CD1c-positive myeloid dendritic cell (primary cell): ENCODE measurements around the gene TIMM10B.
"Not testable (repeated sequence)": the region's sequence is repeated elsewhere in the genome, so short reads cannot be mapped to it uniquely, and the experiment has no call there.

Experiments
- DNase-seq: peaks from one replicate; pipeline ENCODE4 v3.0.0-alpha.2; 2016; ENCODE audit errors: extremely low spot score

TIMM10B gene

GRCh38 chr11:6505577-6506240 is 24.4 kb downstream of the TIMM10B start:
- peak; percentile 47 for DNase-seq

DNA sequence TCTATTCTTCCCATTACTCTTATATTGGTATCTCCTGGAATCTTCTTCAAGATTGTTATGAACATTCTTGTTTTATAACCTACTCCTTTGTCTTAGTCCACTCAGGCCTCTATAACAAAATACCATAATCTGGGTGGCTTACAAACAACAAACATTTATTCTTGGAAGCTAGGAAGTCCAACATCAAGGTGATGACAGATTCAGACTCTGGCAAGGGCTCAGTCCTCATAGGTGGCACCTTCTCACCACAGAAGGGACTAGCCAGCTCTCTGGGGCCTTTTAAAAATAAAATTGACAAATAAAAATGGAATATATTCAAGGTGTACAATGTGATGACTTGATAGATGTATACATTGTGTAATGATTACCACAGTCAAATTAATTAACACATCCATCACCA is 35.6 kb downstream of the TIMM10B start:
- DNase-seq: no peak

GRCh38 chr11:6520265-6520664 is 39.0 kb downstream of the TIMM10B start:
- DNase-seq: no peak

DNA sequence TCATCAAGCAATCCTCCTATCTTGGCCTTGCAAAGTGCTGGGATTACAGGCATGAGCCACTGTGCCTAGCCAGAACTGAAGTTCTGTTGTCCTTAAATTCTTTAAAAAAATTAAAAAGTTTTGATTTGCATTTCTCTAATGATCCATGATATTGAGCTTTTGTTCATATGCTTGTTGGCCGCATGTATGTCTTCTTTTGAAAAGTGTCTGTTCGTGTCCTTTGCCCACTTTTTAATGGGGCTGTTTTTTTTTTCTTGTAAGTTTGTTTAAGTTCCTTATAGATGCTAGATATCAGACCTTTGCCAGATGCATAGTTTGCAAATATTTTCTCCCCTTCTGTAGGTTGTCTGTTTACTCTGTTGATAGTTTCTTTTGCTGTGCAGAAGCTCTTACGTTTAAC is 40.6 kb downstream of the TIMM10B start:
- DNase-seq: not testable (repeated sequence)

DNA sequence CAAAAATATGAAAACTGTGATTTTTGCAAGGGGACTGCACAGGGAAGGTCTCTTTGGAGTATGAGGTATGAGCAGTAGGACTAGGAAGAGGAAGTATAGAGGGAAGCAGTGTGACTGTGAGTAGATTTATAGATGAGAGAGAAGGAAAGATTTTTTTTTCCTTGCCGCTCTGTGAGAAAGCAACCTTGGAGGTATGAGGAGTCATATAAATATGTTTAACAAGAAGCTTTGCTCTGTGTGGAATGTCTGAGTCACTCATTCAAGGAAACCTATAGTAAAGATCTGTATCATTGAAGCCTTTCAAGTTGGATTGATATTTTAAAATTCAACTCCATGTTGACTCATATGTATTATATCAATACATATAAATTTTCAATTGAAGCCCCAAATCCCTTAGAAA is 42.0 kb downstream of the TIMM10B start:
- DNase-seq: no peak

DNA sequence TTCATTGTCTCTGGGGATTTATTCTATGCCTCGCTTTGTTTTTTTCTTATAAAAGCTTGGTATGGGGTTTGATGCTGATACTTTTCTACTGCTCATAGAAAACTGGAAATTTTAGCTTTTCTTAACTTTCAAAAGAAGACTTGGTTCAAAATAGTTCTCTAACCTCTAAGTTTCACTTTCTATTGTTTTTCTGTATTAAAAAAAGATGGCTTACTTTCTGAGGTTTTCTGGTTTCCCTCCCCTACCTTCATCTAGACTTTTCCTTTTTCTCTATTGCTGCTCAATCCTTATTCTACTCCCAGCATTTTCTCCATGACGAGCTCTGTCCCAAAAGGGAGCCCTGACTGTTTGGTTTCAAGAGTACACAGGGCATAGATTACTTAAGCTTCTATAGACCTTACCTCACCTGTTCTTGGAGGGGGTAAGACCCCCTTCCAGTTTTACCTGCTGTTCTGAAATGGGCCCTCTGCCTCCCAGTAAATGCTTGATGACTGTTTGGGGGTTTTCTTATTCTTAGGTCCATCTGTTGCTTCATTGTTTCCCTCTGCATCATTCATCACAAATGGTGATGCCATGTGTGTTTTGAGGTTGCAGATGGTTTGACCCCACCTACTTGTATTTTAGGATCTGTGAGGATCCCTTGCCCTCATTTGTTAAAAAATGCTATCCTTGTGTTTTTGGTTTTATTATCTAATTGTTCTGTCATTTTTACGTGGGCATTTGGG is 45.3 kb downstream of the TIMM10B start:
- no peak for DNase-seq

- DNase-seq: no peak
Observed at GRCh38 chr11:6529266-6529665, 48.0 kb downstream of the TIMM10B start.

GRCh38 chr11:6530848-6531247 is 49.5 kb downstream of the TIMM10B start:
- no peak for DNase-seq

GRCh38 chr11:6531267-6531752 is 50.0 kb downstream of the TIMM10B start:
- DNase-seq: peak; percentile 57
